ENCODE data around the gene CLSTN2. TPM values are rescaled to one million over a fixed set of nuclear protein-coding genes. Genes with fewer than 3 reads are reported as not detected.

The CLSTN2 gene
- total RNA-seq, 1 donor from 2014 or later, result 65.0 TPM

- no peak overlapping the region for H3K27ac Mint-ChIP-seq (ENCODE audit: unreplicated experiment)
- no peak for DNase-seq (ENCODE audit: low spot score)
- no peak for TF ChIP-seq CTCF (IDR thresholded peaks at IDR 0.05)
- H3K4me3 Mint-ChIP-seq (ENCODE audit: unreplicated experiment), result no peak overlapping the region
- peaks cover 3% of the 10 kb centered on the region for H3K36me3 Mint-ChIP-seq (ENCODE audit: low read depth)
- H3K27me3 Mint-ChIP-seq (ENCODE audit: low read depth), result no peaks in the 10 kb centered on the region
- no peaks in the 10 kb centered on the region for H3K4me1 Mint-ChIP-seq (ENCODE audit: low read depth)
- no peaks in the 10 kb centered on the region for H3K9me3 Mint-ChIP-seq (ENCODE audit: low read depth)
Observed at GRCh38 chr3:140143367-140144069, 208.5 kb downstream of the CLSTN2 start.

GRCh38 chr3:140145528-140145927 is 210.5 kb downstream of the CLSTN2 start:
- Mint-ChIP-seq H3K36me3 (ENCODE audit: low read depth) (peaks cover 3% of the 10 kb centered on the region), H3K4me3 (ENCODE audit: unreplicated experiment) (no peak overlapping the region), H3K27me3 (ENCODE audit: low read depth) (no peaks in the 10 kb centered on the region), H3K4me1 (ENCODE audit: low read depth) (no peaks in the 10 kb centered on the region), H3K27ac (ENCODE audit: unreplicated experiment) (no peak overlapping the region), H3K9me3 (ENCODE audit: low read depth) (no peaks in the 10 kb centered on the region)
- TF ChIP-seq CTCF (IDR thresholded peaks at IDR 0.05), result peak; percentile 17
- DNase-seq (ENCODE audit: low spot score), result no peak

GRCh38 chr3:140146668-140147067 is 211.7 kb downstream of the CLSTN2 start:
- H3K27ac Mint-ChIP-seq (ENCODE audit: unreplicated experiment), result no peak overlapping the region
- no peak for TF ChIP-seq CTCF (IDR thresholded peaks at IDR 0.05)
- H3K4me1 Mint-ChIP-seq (ENCODE audit: low read depth), result no peaks in the 10 kb centered on the region
- no peaks in the 10 kb centered on the region for H3K9me3 Mint-ChIP-seq (ENCODE audit: low read depth)
- H3K4me3 Mint-ChIP-seq (ENCODE audit: unreplicated experiment), result no peak overlapping the region
- H3K36me3 Mint-ChIP-seq (ENCODE audit: low read depth), result peaks cover 3% of the 10 kb centered on the region
- no peak for DNase-seq (ENCODE audit: low spot score)
- H3K27me3 Mint-ChIP-seq (ENCODE audit: low read depth), result no peaks in the 10 kb centered on the region

- Mint-ChIP-seq H3K36me3 (ENCODE audit: low read depth) (peaks cover 3% of the 10 kb centered on the region), H3K27ac (ENCODE audit: unreplicated experiment) (no peak overlapping the region), H3K27me3 (ENCODE audit: low read depth) (no peaks in the 10 kb centered on the region), H3K4me1 (ENCODE audit: low read depth) (no peaks in the 10 kb centered on the region), H3K9me3 (ENCODE audit: low read depth) (no peaks in the 10 kb centered on the region), H3K4me3 (ENCODE audit: unreplicated experiment) (no peak overlapping the region)
- TF ChIP-seq CTCF (IDR thresholded peaks at IDR 0.05), result no peak
- DNase-seq (ENCODE audit: low spot score), result no peak
Observed at GRCh38 chr3:140147965-140148490, 213.0 kb downstream of the CLSTN2 start.

GRCh38 chr3:140148824-140149390 is 213.9 kb downstream of the CLSTN2 start:
- H3K4me1 Mint-ChIP-seq (ENCODE audit: low read depth), result no peaks in the 10 kb centered on the region
- no peak for DNase-seq (ENCODE audit: low spot score)
- H3K9me3 Mint-ChIP-seq (ENCODE audit: low read depth), result no peaks in the 10 kb centered on the region
- H3K27ac Mint-ChIP-seq (ENCODE audit: unreplicated experiment), result no peak overlapping the region
- H3K27me3 Mint-ChIP-seq (ENCODE audit: low read depth), result no peaks in the 10 kb centered on the region
- H3K4me3 Mint-ChIP-seq (ENCODE audit: unreplicated experiment), result no peak overlapping the region
- peaks cover 3% of the 10 kb centered on the region for H3K36me3 Mint-ChIP-seq (ENCODE audit: low read depth)
- TF ChIP-seq CTCF (IDR thresholded peaks at IDR 0.05), result no peak
